Activated CD8-positive, alpha-beta memory T cell treated with anti-CD3 and anti-CD28 coated beads, Interleukin-2, amount 50 U/mL, for 24 hours (primary cell): ENCODE results near the gene ITGB1.

Experiments
- DNase-seq: peaks from one replicate; pipeline ENCODE4 v3.0.0-alpha.2; 2020; ENCODE audit errors: extremely low read depth

Gene ITGB1

GRCh38 chr10:32889631-32890212 lies 68.3 kb downstream of the ITGB1 start:
- no peak for DNase-seq

- DNase-seq = no peak
Measured at GRCh38 chr10:32888161-32888927, 69.7 kb downstream of the ITGB1 start.

GRCh38 chr10:32887481-32887880 lies 70.5 kb downstream of the ITGB1 start:
- no peak for DNase-seq

GRCh38 chr10:32882076-32882475 lies 76.0 kb downstream of the ITGB1 start:
- no peak for DNase-seq

- no peak for DNase-seq
Measured at GRCh38 chr10:32878646-32879045, 79.4 kb downstream of the ITGB1 start.

- no peak for DNase-seq
Measured at GRCh38 chr10:32877915-32878314, 80.1 kb downstream of the ITGB1 start.

- DNase-seq = no peak
Measured at GRCh38 chr10:32865170-32865569, 92.9 kb downstream of the ITGB1 start.

- no peak for DNase-seq
Measured at GRCh38 chr10:32854435-32854834, 103.6 kb downstream of the ITGB1 start.

- no peak for DNase-seq
Measured at GRCh38 chr10:32851301-32851700, 106.7 kb downstream of the ITGB1 start.
